ENCODE measurements around the gene HFM1.
"Not testable (repeated sequence)": the region's sequence is repeated elsewhere in the genome, so short reads cannot be mapped to it uniquely, and the experiment has no call there.

GRCh38 chr1:91288843-91289553 lies 115.6 kb downstream of the HFM1 start:
- not testable (repeated sequence) for TF ChIP-seq EP300, POLR2A, POLR2AphosphoS5 (IDR thresholded peaks at IDR 0.05)
- TF ChIP-seq, protein P1, sequence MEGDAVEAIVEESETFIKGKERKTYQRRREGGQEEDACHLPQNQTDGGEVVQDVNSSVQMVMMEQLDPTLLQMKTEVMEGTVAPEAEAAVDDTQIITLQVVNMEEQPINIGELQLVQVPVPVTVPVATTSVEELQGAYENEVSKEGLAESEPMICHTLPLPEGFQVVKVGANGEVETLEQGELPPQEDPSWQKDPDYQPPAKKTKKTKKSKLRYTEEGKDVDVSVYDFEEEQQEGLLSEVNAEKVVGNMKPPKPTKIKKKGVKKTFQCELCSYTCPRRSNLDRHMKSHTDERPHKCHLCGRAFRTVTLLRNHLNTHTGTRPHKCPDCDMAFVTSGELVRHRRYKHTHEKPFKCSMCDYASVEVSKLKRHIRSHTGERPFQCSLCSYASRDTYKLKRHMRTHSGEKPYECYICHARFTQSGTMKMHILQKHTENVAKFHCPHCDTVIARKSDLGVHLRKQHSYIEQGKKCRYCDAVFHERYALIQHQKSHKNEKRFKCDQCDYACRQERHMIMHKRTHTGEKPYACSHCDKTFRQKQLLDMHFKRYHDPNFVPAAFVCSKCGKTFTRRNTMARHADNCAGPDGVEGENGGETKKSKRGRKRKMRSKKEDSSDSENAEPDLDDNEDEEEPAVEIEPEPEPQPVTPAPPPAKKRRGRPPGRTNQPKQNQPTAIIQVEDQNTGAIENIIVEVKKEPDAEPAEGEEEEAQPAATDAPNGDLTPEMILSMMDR (IDR thresholded peaks at IDR 0.05), result not testable (repeated sequence)

Measured in gastroesophageal sphincter (tissue), 3 donors.